ENCODE measurements around the gene ABCA7.

The ABCA7 gene

GRCh38 chr19:1103132-1103707 lies 63.3 kb downstream of the ABCA7 start:
- peak overlapping the region; percentile 75 for H3K4me3 Mint-ChIP-seq
- H3K9me3 Mint-ChIP-seq: no peaks in the 10 kb centered on the region
- H3K27ac Mint-ChIP-seq: peak overlapping the region; percentile 94
- ATAC-seq: no peak
- H3K36me3 Mint-ChIP-seq: peaks cover 79% of the 10 kb centered on the region
- no peak for DNase-seq (ENCODE audit: low spot score in 2 of 2)
- H3K4me1 Mint-ChIP-seq: peaks cover 43% of the 10 kb centered on the region

- Mint-ChIP-seq H3K36me3 (peaks cover 78% of the 10 kb centered on the region), H3K4me1 (peaks cover 37% of the 10 kb centered on the region), H3K4me3 (peak within 1 kb of the TSS; percentile 75), H3K9me3 (no peaks in the 10 kb centered on the region), H3K27ac (peak within 1 kb of the TSS; percentile 94)
- ATAC-seq (peak; percentile 72), DNase-seq (ENCODE audit: low spot score in 2 of 2) (peak; percentile 89 to 97)
Observed at GRCh38 chr19:1103708-1104310, 63.9 kb downstream of the ABCA7 start, which contains the start of gene GPX4. TSS of gene GPX4 (plus strand) at chr19:1103994. CDS start at chr19:1104044, 50 bp downstream.

- DNase-seq (ENCODE audit: low spot score in 2 of 2): peak; percentile 72 to 86
- Mint-ChIP-seq H3K9me3 (no peaks in the 10 kb centered on the region), H3K27ac (peak overlapping the region; percentile 60), H3K4me3 (peak overlapping the region; percentile 75), H3K36me3 (peaks cover 76% of the 10 kb centered on the region), H3K4me1 (peaks cover 31% of the 10 kb centered on the region)
- peak; percentile 34 for ATAC-seq
Observed at GRCh38 chr19:1104311-1105007, 64.6 kb downstream of the ABCA7 start.

GRCh38 chr19:1105008-1105872 lies 65.3 kb downstream of the ABCA7 start:
- H3K9me3 Mint-ChIP-seq: no peaks in the 10 kb centered on the region
- peak overlapping the region; percentile 60 for H3K27ac Mint-ChIP-seq
- DNase-seq (ENCODE audit: low spot score in 2 of 2) (no peak), ATAC-seq (no peak)
- H3K36me3 Mint-ChIP-seq: peaks cover 80% of the 10 kb centered on the region
- peaks cover 23% of the 10 kb centered on the region for H3K4me1 Mint-ChIP-seq
- H3K4me3 Mint-ChIP-seq: peak overlapping the region; percentile 75

GRCh38 chr19:1105873-1106840 lies 66.2 kb downstream of the ABCA7 start:
- DNase-seq (ENCODE audit: low spot score in 2 of 2) (no peak), ATAC-seq (no peak)
- Mint-ChIP-seq H3K9me3 (no peaks in the 10 kb centered on the region), H3K36me3 (peaks cover 83% of the 10 kb centered on the region), H3K4me3 (peak overlapping the region; percentile 75), H3K27ac (peak overlapping the region; percentile 78), H3K4me1 (peaks cover 21% of the 10 kb centered on the region)

GRCh38 chr19:1106841-1107660 lies 67.1 kb downstream of the ABCA7 start:
- Mint-ChIP-seq H3K4me3 (peak overlapping the region; percentile 75), H3K4me1 (peaks cover 12% of the 10 kb centered on the region), H3K27ac (peak overlapping the region; percentile 78), H3K9me3 (no peaks in the 10 kb centered on the region), H3K36me3 (peaks cover 83% of the 10 kb centered on the region)
- no peak for DNase-seq (ENCODE audit: low spot score in 2 of 2)
- ATAC-seq: no peak

- Mint-ChIP-seq H3K36me3 (peaks cover 83% of the 10 kb centered on the region), H3K4me3 (no peak overlapping the region), H3K4me1 (peaks cover 7% of the 10 kb centered on the region), H3K9me3 (no peaks in the 10 kb centered on the region), H3K27ac (peak overlapping the region; percentile 78)
- DNase-seq (ENCODE audit: low spot score in 2 of 2): no peak
- ATAC-seq: no peak
Observed at GRCh38 chr19:1107661-1108261, 67.9 kb downstream of the ABCA7 start.

- ATAC-seq (no peak), DNase-seq (ENCODE audit: low spot score in 2 of 2) (no peak)
- H3K4me1 Mint-ChIP-seq: no peaks in the 10 kb centered on the region
- H3K4me3 Mint-ChIP-seq: no peak overlapping the region
- H3K27ac Mint-ChIP-seq: no peak overlapping the region
- peaks cover 83% of the 10 kb centered on the region for H3K36me3 Mint-ChIP-seq
- no peaks in the 10 kb centered on the region for H3K9me3 Mint-ChIP-seq
Observed at GRCh38 chr19:1108291-1109031, 68.6 kb downstream of the ABCA7 start.

GRCh38 chr19:1109032-1109551 lies 69.2 kb downstream of the ABCA7 start:
- no peaks in the 10 kb centered on the region for H3K4me1 Mint-ChIP-seq
- ATAC-seq: no peak
- H3K9me3 Mint-ChIP-seq: no peaks in the 10 kb centered on the region
- H3K4me3 Mint-ChIP-seq: no peak overlapping the region
- peaks cover 83% of the 10 kb centered on the region for H3K36me3 Mint-ChIP-seq
- no peak for DNase-seq (ENCODE audit: low spot score in 2 of 2)
- H3K27ac Mint-ChIP-seq: no peak overlapping the region

GRCh38 chr19:1109697-1110671 lies 70.1 kb downstream of the ABCA7 start:
- H3K27ac Mint-ChIP-seq: no peak overlapping the region
- peaks cover 89% of the 10 kb centered on the region for H3K36me3 Mint-ChIP-seq
- H3K4me1 Mint-ChIP-seq: no peaks in the 10 kb centered on the region
- DNase-seq (ENCODE audit: low spot score in 2 of 2) (no peak), ATAC-seq (no peak)
- H3K4me3 Mint-ChIP-seq: no peak overlapping the region
- no peaks in the 10 kb centered on the region for H3K9me3 Mint-ChIP-seq

- Mint-ChIP-seq H3K4me3 (no peak overlapping the region), H3K36me3 (peaks cover 92% of the 10 kb centered on the region), H3K4me1 (no peaks in the 10 kb centered on the region), H3K9me3 (no peaks in the 10 kb centered on the region), H3K27ac (peak overlapping the region; percentile 43)
- no peak for ATAC-seq
- DNase-seq (ENCODE audit: low spot score in 2 of 2): no peak
Observed at GRCh38 chr19:1110809-1111640, 71.1 kb downstream of the ABCA7 start.

Data from stimulated activated effector memory CD8-positive, alpha-beta T cell treated with anti-CD3 and anti-CD28 coated beads, Interleukin-12 subunit alpha, Interleukin-12 subunit beta, amount 100 ng/mL, for 72 hours (primary cell).